Inflammatory macrophage (primary cell): ENCODE results near the gene MTG1.
"Not testable (repeated sequence)": the region's sequence is repeated elsewhere in the genome, so short reads cannot be mapped to it uniquely, and the experiment has no call there.

Experiments used
- DNase-seq, 2 donors: peaks; one replicate each; pipeline ENCODE4 v3.0.0-alpha.2; 2020 to 2022

Gene MTG1

GRCh38 chr10:133467286-133467911, 73.4 kb downstream of the MTG1 start:
- no peak for DNase-seq

GRCh38 chr10:133469205-133469604, 75.2 kb downstream of the MTG1 start:
- not testable (repeated sequence) for DNase-seq

- DNase-seq: no peak
Observed at GRCh38 chr10:133471300-133472109, 77.5 kb downstream of the MTG1 start.
